ENCODE results near the gene ZNF687. TPM values are rescaled to one million over a fixed set of nuclear protein-coding genes. Genes with fewer than 3 reads are reported as not detected.

ZNF687 gene
- total RNA-seq, 1 experiment from 2014 or later: 34.3 TPM

DNA sequence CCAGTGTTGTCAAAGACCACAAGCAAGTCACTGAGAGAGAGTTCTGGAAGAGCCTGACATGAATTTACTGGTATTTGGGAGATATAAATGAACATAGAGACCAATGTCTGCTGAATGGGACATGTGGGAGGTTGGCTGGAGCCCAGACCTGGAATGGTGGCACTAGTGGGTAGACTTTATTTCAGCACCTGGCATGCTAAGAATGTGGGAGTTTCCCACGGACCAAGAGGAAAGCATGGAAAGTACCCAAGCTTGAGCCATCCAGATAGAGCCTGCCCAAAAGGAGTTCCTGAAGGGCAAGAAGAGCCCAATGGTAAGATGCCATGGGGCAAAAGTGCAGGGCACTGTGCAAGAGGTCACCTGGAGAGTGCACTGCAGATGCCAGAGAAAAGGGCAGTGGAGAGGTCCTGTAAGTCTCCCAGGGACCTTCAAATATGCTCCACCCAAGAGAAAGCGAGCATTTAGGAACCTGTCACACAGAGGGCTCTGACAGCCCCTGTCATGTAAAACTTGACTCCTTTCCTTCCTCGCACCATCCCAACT lies 8.1 kb upstream of the ZNF687 start:
- no peaks in the 10 kb centered on the region for H3K79me2 ChIP-seq (ENCODE audit: insufficient read depth, low read length)
- no peaks in the 10 kb centered on the region for H3K9me3 ChIP-seq (ENCODE audit: control insufficient read depth in 1 of 2, insufficient read depth in 1 of 2, low read depth in 1 of 2, low read length in 2 of 2)
- no peaks in the 10 kb centered on the region for H3K9me2 ChIP-seq (ENCODE audit: insufficient read depth)
- H3K4me2 ChIP-seq (ENCODE audit: low read length): no peak overlapping the region
- ATAC-seq (no peak), DNase-seq (ENCODE audit: low read depth, low spot score) (no peak)
- intact Hi-C loops (cut with micrococcal nuclease): no loop called here
- peaks cover 0 to 6% of the 10 kb centered on the region in 2 experiments; a peak in 1 of 4 replicates for H3K4me1 ChIP-seq (ENCODE audit: control insufficient read depth in 1 of 2, insufficient read depth in 2 of 2, low read length in 2 of 2)
- no TSS peak for BruUV-seq (replicated peaks)
- no peak overlapping the region for H3K27ac ChIP-seq (ENCODE audit: low read depth, low read length)
- no peaks in the 10 kb centered on the region for H3K36me3 ChIP-seq (ENCODE audit: control insufficient read depth in 1 of 2, insufficient read depth in 2 of 2, low read length in 2 of 2)
- H3K27me3 ChIP-seq (ENCODE audit: insufficient read depth, low read length): no peaks in the 10 kb centered on the region
- CTCF ChIA-PET: no interaction called here
- POLR2A ChIA-PET: no interaction called here
- H3K9ac ChIP-seq (ENCODE audit: low read length): no peak overlapping the region
- H4K20me1 ChIP-seq (ENCODE audit: insufficient read depth): no peaks in the 10 kb centered on the region
- RAD21 ChIA-PET (ENCODE audit: low non-redundant PET in 1 of 2, low total read pairs in 2 of 2, uncharacterized antibody in 2 of 2, unreplicated experiment in 2 of 2): no interaction called here
- TF ChIP-seq FOSL1 (IDR thresholded peaks at IDR 0.05; ENCODE audit: low read depth) (no peak), YY1 (IDR thresholded peaks at IDR 0.05; ENCODE audit: extremely low read depth, insufficient replicate concordance, low read depth, low read length) (no peak), ZNF274 (IDR thresholded peaks at IDR 0.05; ENCODE audit: low read depth, low read length) (no peak), EZH2 (IDR thresholded peaks at IDR 0.05) (no peak), SIN3A (IDR thresholded peaks at IDR 0.05; ENCODE audit: low read depth) (no peak), EGR1 (IDR thresholded peaks at IDR 0.05; ENCODE audit: low read depth) (no peak), JUND (IDR thresholded peaks at IDR 0.05) (no peak), POLR2AphosphoS5 (IDR thresholded peaks at IDR 0.05; ENCODE audit: low read depth, low read length) (no peak), RAD21 (IDR thresholded peaks at IDR 0.05; ENCODE audit: low read depth) (no peak), SRF (IDR thresholded peaks at IDR 0.05; ENCODE audit: low read depth) (no peak), CEBPB (IDR thresholded peaks at IDR 0.05; ENCODE audit: low read depth) (no peak), TCF7L2 (IDR thresholded peaks at IDR 0.05; ENCODE audit: borderline replicate concordance, extremely low read depth, insufficient read depth, insufficient read length) (no peak), ELF1 (IDR thresholded peaks at IDR 0.05; ENCODE audit: borderline replicate concordance, low read depth) (no peak), EZH2phosphoT487 (IDR thresholded peaks at IDR 0.05; ENCODE audit: borderline replicate concordance) (no peak), POLR2A (IDR thresholded peaks at IDR 0.05; ENCODE audit: borderline replicate concordance, extremely low read depth, insufficient read depth, insufficient read length) (no peak), ZFX (IDR thresholded peaks at IDR 0.05) (no peak)
- TF ChIP-seq, protein P1, sequence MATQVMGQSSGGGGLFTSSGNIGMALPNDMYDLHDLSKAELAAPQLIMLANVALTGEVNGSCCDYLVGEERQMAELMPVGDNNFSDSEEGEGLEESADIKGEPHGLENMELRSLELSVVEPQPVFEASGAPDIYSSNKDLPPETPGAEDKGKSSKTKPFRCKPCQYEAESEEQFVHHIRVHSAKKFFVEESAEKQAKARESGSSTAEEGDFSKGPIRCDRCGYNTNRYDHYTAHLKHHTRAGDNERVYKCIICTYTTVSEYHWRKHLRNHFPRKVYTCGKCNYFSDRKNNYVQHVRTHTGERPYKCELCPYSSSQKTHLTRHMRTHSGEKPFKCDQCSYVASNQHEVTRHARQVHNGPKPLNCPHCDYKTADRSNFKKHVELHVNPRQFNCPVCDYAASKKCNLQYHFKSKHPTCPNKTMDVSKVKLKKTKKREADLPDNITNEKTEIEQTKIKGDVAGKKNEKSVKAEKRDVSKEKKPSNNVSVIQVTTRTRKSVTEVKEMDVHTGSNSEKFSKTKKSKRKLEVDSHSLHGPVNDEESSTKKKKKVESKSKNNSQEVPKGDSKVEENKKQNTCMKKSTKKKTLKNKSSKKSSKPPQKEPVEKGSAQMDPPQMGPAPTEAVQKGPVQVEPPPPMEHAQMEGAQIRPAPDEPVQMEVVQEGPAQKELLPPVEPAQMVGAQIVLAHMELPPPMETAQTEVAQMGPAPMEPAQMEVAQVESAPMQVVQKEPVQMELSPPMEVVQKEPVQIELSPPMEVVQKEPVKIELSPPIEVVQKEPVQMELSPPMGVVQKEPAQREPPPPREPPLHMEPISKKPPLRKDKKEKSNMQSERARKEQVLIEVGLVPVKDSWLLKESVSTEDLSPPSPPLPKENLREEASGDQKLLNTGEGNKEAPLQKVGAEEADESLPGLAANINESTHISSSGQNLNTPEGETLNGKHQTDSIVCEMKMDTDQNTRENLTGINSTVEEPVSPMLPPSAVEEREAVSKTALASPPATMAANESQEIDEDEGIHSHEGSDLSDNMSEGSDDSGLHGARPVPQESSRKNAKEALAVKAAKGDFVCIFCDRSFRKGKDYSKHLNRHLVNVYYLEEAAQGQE (IDR thresholded peaks at IDR 0.05; ENCODE audit: low read depth): no peak
- TF ChIP-seq, protein P2, sequence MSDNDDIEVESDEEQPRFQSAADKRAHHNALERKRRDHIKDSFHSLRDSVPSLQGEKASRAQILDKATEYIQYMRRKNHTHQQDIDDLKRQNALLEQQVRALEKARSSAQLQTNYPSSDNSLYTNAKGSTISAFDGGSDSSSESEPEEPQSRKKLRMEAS (IDR thresholded peaks at IDR 0.05): no peak
- TF ChIP-seq, protein P3, sequence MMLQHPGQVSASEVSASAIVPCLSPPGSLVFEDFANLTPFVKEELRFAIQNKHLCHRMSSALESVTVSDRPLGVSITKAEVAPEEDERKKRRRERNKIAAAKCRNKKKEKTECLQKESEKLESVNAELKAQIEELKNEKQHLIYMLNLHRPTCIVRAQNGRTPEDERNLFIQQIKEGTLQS (IDR thresholded peaks at IDR 0.05): no peak
- TF ChIP-seq, protein P4, sequence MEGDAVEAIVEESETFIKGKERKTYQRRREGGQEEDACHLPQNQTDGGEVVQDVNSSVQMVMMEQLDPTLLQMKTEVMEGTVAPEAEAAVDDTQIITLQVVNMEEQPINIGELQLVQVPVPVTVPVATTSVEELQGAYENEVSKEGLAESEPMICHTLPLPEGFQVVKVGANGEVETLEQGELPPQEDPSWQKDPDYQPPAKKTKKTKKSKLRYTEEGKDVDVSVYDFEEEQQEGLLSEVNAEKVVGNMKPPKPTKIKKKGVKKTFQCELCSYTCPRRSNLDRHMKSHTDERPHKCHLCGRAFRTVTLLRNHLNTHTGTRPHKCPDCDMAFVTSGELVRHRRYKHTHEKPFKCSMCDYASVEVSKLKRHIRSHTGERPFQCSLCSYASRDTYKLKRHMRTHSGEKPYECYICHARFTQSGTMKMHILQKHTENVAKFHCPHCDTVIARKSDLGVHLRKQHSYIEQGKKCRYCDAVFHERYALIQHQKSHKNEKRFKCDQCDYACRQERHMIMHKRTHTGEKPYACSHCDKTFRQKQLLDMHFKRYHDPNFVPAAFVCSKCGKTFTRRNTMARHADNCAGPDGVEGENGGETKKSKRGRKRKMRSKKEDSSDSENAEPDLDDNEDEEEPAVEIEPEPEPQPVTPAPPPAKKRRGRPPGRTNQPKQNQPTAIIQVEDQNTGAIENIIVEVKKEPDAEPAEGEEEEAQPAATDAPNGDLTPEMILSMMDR (IDR thresholded peaks at IDR 0.05 in 2 of 3, conservative IDR thresholded peaks at IDR 0.05 in 1 of 3; ENCODE audit: borderline replicate concordance in 1 of 3, insufficient read depth in 1 of 3, low read depth in 2 of 3, low read length in 2 of 3): no peak
- H2AFZ ChIP-seq (ENCODE audit: low read depth, low read length, poor library complexity, severe bottlenecking): no peak overlapping the region
- H3K4me3 ChIP-seq (replicated peaks in 1 of 2; ENCODE audit: low read depth in 1 of 2, low read length in 2 of 2): no peak overlapping the region

Measured in HCT116 (cell line).